H9 (cell line): ENCODE data around the gene MICU1. TPM values are rescaled to one million over a fixed set of nuclear protein-coding genes. Genes with fewer than 3 reads are reported as not detected.
A peak's percentile ranks its signal among the peaks of the same experiment; 100 is the strongest.

Source experiments
- DNase-seq: peaks from one replicate; pipeline ENCODE4 v3.0.0-alpha.2; 2017
- H2AFZ ChIP-seq: one replicate; pipeline ENCODE4 v1.6.1; 2013; ENCODE audit warnings: mild to moderate bottlenecking, low read length, control low read depth, moderate library complexity
- H2AK5ac ChIP-seq: 2 replicates; pipeline ENCODE4 v1.6.1; 2013; ENCODE audit warnings: low read length, control low read depth, mixed read lengths; ENCODE audit not compliant: insufficient read length
- H2BK120ac ChIP-seq: one replicate; pipeline ENCODE4 v1.6.1; 2013; ENCODE audit warnings: low read depth, mild to moderate bottlenecking, low read length, control low read depth, inconsistent platforms; ENCODE audit not compliant: poor library complexity, severe bottlenecking
- H2BK12ac ChIP-seq: 2 replicates; pipeline ENCODE4 v1.6.1; 2013; ENCODE audit warnings: low read length, control low read depth, mixed read lengths, low read depth; ENCODE audit not compliant: insufficient read length
- H2BK15ac ChIP-seq: 2 replicates; pipeline ENCODE4 v1.6.1; 2013; ENCODE audit warnings: low read depth, low read length, control low read depth
- H2BK20ac ChIP-seq: one replicate; pipeline ENCODE4 v1.6.1; 2013; ENCODE audit warnings: low read depth, mild to moderate bottlenecking, low read length, control low read depth, inconsistent platforms; ENCODE audit not compliant: poor library complexity, severe bottlenecking
- H2BK5ac ChIP-seq: 2 replicates; pipeline ENCODE4 v1.6.1; 2013; ENCODE audit warnings: low read length, control low read depth, mixed read lengths; ENCODE audit not compliant: insufficient read length
- H3K14ac ChIP-seq: 2 replicates; pipeline ENCODE4 v1.6.1; 2013; ENCODE audit warnings: low read length, control low read depth; ENCODE audit not compliant: insufficient read depth
- H3K18ac ChIP-seq: 2 replicates; pipeline ENCODE4 v1.6.1; 2013; ENCODE audit warnings: low read depth, mild to moderate bottlenecking, mixed read lengths, low read length, control low read depth; ENCODE audit not compliant: insufficient read length
- H3K23ac ChIP-seq: 2 replicates; pipeline ENCODE4 v1.6.1; 2013; ENCODE audit warnings: low read length, control low read depth, mixed read lengths, low read depth; ENCODE audit not compliant: insufficient read length
- H3K23me2 ChIP-seq: 2 replicates; pipeline ENCODE4 v1.6.1; 2013; ENCODE audit warnings: low read depth, mild to moderate bottlenecking, mixed read lengths, low read length, control low read depth; ENCODE audit not compliant: insufficient read length, poor library complexity, severe bottlenecking
- H3K27ac ChIP-seq: 2 replicates; pipeline ENCODE4 v1.5.1; 2013; ENCODE audit warnings: low read length, control low read depth, mixed read lengths, low read depth; ENCODE audit not compliant: insufficient read length
- H3K27me3 ChIP-seq: 2 replicates; pipeline ENCODE4 v1.6.1; 2013; ENCODE audit warnings: low read length, control low read depth, inconsistent platforms; ENCODE audit not compliant: insufficient read depth
- H3K4ac ChIP-seq: 2 replicates; pipeline ENCODE4 v1.6.1; 2013; ENCODE audit warnings: low read depth, mild to moderate bottlenecking, control low read depth, inconsistent platforms, low read length, moderate library complexity
- H3K4me1 ChIP-seq: 2 replicates; pipeline ENCODE4 v1.6.1; 2013; ENCODE audit warnings: low read length, control low read depth, inconsistent platforms; ENCODE audit not compliant: insufficient read depth
- H3K4me2 ChIP-seq: 2 replicates; pipeline ENCODE4 v1.6.1; 2013; ENCODE audit warnings: low read length, control low read depth, mixed read lengths; ENCODE audit not compliant: insufficient read length, insufficient read depth
- H3K56ac ChIP-seq: 2 replicates; pipeline ENCODE4 v1.6.1; 2013; ENCODE audit warnings: low read depth, mild to moderate bottlenecking, mixed read lengths, low read length, control low read depth; ENCODE audit not compliant: insufficient read length
- H3K79me1 ChIP-seq: 2 replicates; pipeline ENCODE4 v1.6.1; 2013; ENCODE audit warnings: low read depth, mild to moderate bottlenecking, moderate library complexity, low read length, control low read depth, inconsistent platforms; ENCODE audit not compliant: insufficient read depth, poor library complexity, severe bottlenecking
- H3K79me2 ChIP-seq: 2 replicates; pipeline ENCODE4 v1.6.1; 2013; ENCODE audit warnings: low read length, control low read depth, inconsistent platforms; ENCODE audit not compliant: insufficient read depth
- H3K9ac ChIP-seq: 2 replicates; pipeline ENCODE4 v1.6.1; 2013; ENCODE audit warnings: low read length, control low read depth, mixed read lengths; ENCODE audit not compliant: insufficient read length; ENCODE audit errors: extremely low read depth
- H3K9me3 ChIP-seq: one replicate; pipeline ENCODE4 v1.6.1; 2013; ENCODE audit warnings: low read depth, low read length, inconsistent platforms; ENCODE audit not compliant: control insufficient read depth
- H3T11ph ChIP-seq: one replicate; pipeline ENCODE4 v1.6.1; 2013; ENCODE audit warnings: mild to moderate bottlenecking, low read length, control low read depth, inconsistent platforms
- H4K20me1 ChIP-seq: one replicate; pipeline ENCODE4 v1.6.1; 2013; ENCODE audit not compliant: control insufficient read depth, insufficient read length, insufficient read depth
- H4K5ac ChIP-seq: 2 replicates; pipeline ENCODE4 v1.6.1; 2013; ENCODE audit warnings: low read depth, mild to moderate bottlenecking, mixed read lengths, low read length, control low read depth; ENCODE audit not compliant: insufficient read length
- H4K8ac ChIP-seq: replicated peaks from 2 replicates; pipeline ENCODE4 v1.6.1; 2013; ENCODE audit warnings: low read length, control low read depth, mixed read lengths, low read depth; ENCODE audit not compliant: insufficient read length
- H4K91ac ChIP-seq: 2 replicates; pipeline ENCODE4 v1.6.1; 2013; ENCODE audit warnings: low read depth, mild to moderate bottlenecking, moderate library complexity, mixed read lengths, low read length, control low read depth; ENCODE audit not compliant: insufficient read length
- H3K27ac Mint-ChIP-seq, 3 experiments: 2 replicates in 2 of 3; 3 replicates in 1 of 3; pipeline ENCODE4 v1.8.0; 2020 to 2021; ENCODE audit warnings: mixed read lengths in 3 of 3, mild to moderate bottlenecking in 1 of 3, moderate library complexity in 1 of 3
- H3K27me3 Mint-ChIP-seq: 2 replicates; pipeline ENCODE4 v1.8.0; 2021; ENCODE audit warnings: low read depth, mild to moderate bottlenecking, moderate library complexity, mixed read lengths
- H3K36me3 Mint-ChIP-seq, 3 experiments: 2 replicates in 2 of 3; 3 replicates in 1 of 3; pipeline ENCODE4 v1.8.0; 2020 to 2021; ENCODE audit warnings: low read depth in 3 of 3, mixed read lengths in 3 of 3; ENCODE audit not compliant: insufficient read depth in 1 of 3
- H3K4me1 Mint-ChIP-seq, 2 experiments: 2 replicates each; pipeline ENCODE4 v1.8.0; 2020; ENCODE audit warnings: mixed read lengths in 2 of 2
- H3K4me3 Mint-ChIP-seq, 2 experiments: 2 replicates in 1 of 2; 3 replicates in 1 of 2; pipeline ENCODE4 v1.8.0; 2020 to 2021; ENCODE audit warnings: mild to moderate bottlenecking in 2 of 2, mixed read lengths in 2 of 2, moderate library complexity in 1 of 2
- H3K9me3 Mint-ChIP-seq, 2 experiments: 2 replicates in 1 of 2; 3 replicates in 1 of 2; pipeline ENCODE4 v1.8.0; 2020; ENCODE audit warnings: mild to moderate bottlenecking in 2 of 2, mixed read lengths in 2 of 2, moderate library complexity in 1 of 2
- CTCF ChIP-seq: fragments of 200-600 bp; sonication (generic); conservative IDR thresholded peaks from 3 replicates; pipeline ENCODE4 v1.8.0; 2021; ENCODE audit warnings: antibody characterized with exemption, mild to moderate bottlenecking
- WGBS: extraction: QIAGEN DNeasy Blood & Tissue Kit; methylation state at CpG from one replicate; pipeline ENCODE4 v1.1.7; 2013; ENCODE audit warnings: missing lambda C conversion rate, low lambda C conversion rate, mixed read lengths; ENCODE audit not compliant: insufficient read length; ENCODE audit errors: extremely low coverage; 5-methylcytosine and 5-hydroxymethylcytosine counted together
- total RNA-seq: library from RNA; stranded (reverse); gene quantifications from 2 replicates; pipeline ENCODE4 v1.2.1, GENCODE V29; 2021

MICU1 gene
- total RNA-seq, 1 experiment from 2014 or later: 33.2 TPM

GRCh38 chr10:72610466-72610865, 15.4 kb downstream of the MICU1 start:
- Histone ChIP-seq H3T11ph (no peak overlapping the region), H2BK120ac (no peak overlapping the region), H2BK20ac (no peak overlapping the region), H3K79me1 (peaks cover 2% of the 10 kb centered on the region), H3K14ac (no peak overlapping the region), H2BK5ac (no peak overlapping the region), H3K27ac (no peak overlapping the region), H4K20me1 (no peaks in the 10 kb centered on the region), H3K79me2 (peaks cover 2% of the 10 kb centered on the region; the same call in 1 of the 2 replicates), H2BK15ac (no peak overlapping the region), H4K5ac (no peak overlapping the region), H4K91ac (no peak overlapping the region), H4K8ac (no peak overlapping the region), H3K18ac (no peak overlapping the region), H3K27me3 (no peaks in the 10 kb centered on the region), H3K9ac (no peak overlapping the region), H2BK12ac (no peak overlapping the region), H3K56ac (no peak overlapping the region), H3K9me3 (no peaks in the 10 kb centered on the region), H3K23me2 (no peaks in the 10 kb centered on the region), H3K4ac (no peak overlapping the region), H2AK5ac (no peak overlapping the region), H3K4me2 (no peak overlapping the region), H3K23ac (no peak overlapping the region), H2AFZ (no peak overlapping the region), H3K4me1 (no peaks in the 10 kb centered on the region)
- DNase-seq: no peak
- no peak for TF ChIP-seq CTCF
- Mint-ChIP-seq H3K36me3 (peaks cover 0 to 5% (median 0%) of the 10 kb centered on the region in 3 experiments; a peak in 3 of 7 replicates), H3K9me3 (peaks cover 0 to 2% of the 10 kb centered on the region in 2 experiments; a peak in 3 of 5 replicates), H3K4me3 (no peak overlapping the region), H3K4me1 (peaks cover 14 to 18% of the 10 kb centered on the region in 2 experiments), H3K27ac (peak overlapping the region in 1 of 3 experiments; percentile 28; a peak in 1 of 7 replicates), H3K27me3 (no peaks in the 10 kb centered on the region)
- WGBS: no CpG with 5 or more reads among the region's 1 CpG
